Activated CD4-positive, alpha-beta T cell treated with anti-CD3 and anti-CD28 coated beads, Interleukin-2, Interleukin-6, amounts not matched to agents 100 ng/mL and 50 ng/mL, durations not matched to agents 16 hours and 8 hours (primary cell): ENCODE data around the gene GPRASP1.
A peak's percentile ranks its signal among the peaks of the same experiment; 100 is the strongest.
"Not testable (repeated sequence)": the region's sequence is repeated elsewhere in the genome, so short reads cannot be mapped to it uniquely, and the experiment has no call there.

Experiments used
- DNase-seq: peaks from one replicate; pipeline ENCODE4 v3.0.0-alpha.2; 2020

GPRASP1 gene, protein sequence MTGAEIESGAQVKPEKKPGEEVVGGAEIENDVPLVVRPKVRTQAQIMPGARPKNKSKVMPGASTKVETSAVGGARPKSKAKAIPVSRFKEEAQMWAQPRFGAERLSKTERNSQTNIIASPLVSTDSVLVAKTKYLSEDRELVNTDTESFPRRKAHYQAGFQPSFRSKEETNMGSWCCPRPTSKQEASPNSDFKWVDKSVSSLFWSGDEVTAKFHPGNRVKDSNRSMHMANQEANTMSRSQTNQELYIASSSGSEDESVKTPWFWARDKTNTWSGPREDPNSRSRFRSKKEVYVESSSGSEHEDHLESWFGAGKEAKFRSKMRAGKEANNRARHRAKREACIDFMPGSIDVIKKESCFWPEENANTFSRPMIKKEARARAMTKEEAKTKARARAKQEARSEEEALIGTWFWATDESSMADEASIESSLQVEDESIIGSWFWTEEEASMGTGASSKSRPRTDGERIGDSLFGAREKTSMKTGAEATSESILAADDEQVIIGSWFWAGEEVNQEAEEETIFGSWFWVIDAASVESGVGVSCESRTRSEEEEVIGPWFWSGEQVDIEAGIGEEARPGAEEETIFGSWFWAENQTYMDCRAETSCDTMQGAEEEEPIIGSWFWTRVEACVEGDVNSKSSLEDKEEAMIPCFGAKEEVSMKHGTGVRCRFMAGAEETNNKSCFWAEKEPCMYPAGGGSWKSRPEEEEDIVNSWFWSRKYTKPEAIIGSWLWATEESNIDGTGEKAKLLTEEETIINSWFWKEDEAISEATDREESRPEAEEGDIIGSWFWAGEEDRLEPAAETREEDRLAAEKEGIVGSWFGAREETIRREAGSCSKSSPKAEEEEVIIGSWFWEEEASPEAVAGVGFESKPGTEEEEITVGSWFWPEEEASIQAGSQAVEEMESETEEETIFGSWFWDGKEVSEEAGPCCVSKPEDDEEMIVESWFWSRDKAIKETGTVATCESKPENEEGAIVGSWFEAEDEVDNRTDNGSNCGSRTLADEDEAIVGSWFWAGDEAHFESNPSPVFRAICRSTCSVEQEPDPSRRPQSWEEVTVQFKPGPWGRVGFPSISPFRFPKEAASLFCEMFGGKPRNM (N-terminal part only)

DNA sequence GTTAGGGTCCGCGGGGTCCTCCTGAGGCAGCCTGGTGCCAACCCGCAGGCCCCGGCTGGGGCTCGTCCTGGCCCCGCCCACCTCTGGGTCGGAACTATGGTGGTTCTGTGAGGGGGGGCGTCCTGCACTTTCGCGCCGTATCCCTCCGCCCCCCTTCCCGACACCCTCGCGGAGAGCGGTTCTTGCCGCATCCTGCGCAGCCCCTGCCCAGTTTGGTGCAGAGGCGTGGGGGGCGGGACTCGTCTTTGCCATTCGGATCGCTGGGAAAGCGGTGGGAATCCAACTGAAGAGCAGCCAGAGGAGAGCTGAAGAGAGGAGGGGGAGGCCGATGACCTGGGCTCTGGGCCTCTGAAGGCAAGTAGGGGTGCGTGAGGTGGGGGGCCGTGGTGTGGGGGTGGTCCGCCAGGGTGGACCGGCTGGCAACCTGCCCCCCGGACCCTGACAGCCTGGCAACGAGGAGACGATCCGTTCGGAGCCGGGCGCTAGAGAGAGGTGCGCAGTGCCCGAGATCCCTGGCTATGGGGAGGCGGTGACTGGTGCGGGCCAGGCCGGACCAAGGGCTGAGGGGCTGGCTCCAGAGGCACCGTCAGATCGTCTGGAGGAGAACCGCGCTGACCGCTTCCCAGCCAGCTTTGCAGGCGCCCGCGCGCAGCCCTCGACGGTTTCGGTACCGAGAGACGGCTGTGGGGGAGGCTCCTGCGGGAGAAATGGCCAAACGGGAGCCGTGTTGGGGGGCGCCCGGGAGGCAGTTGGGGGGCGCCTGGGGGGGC, at the start of gene GPRASP1:
Gene GPRASP1 (plus strand): TSS at position 242 of the 770 bp plus-strand sequence. CDS start 2,431 bp downstream, outside the sequence.
- DNase-seq: no peak

DNA sequence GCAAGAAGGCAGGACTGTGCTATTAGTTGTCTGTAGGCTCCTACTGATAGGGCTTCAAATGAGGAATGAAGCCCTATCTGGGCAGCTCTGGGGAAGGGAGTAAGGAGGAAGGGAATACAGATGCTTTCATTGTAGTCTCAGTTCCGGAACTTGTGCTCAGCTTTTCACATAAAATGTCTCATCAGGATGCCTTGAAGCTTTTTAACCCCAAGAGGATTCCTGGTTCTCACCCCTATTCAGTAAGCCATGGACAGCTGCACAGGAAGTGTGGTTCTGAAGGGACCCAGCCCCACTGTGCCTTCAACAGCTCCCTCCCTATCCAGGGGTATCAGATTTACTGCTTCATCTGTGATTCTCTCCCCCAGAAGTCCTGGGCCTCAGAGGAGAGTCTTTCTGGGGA, 47.0 kb upstream of the GPRASP1 start:
- DNase-seq: no peak

DNA sequence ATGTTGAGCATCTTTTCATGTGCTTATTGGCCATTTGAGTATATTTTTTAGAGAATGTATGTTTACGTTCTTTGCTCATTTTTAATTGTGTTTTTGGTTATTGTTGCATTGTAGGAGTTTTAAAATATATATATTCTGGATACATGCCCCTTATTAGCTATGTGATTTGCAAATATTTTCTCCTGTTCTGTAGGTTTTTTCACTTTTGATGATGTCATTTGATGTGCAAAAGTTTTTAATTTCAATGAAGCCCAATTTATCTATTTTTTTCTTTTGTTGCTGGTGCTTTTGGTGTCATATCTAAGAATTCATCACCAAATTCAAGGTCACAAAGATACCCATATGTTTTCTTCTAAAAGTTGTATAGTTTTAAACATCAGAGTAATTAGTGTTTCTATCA, 45.2 kb upstream of the GPRASP1 start:
- DNase-seq: no peak

DNA sequence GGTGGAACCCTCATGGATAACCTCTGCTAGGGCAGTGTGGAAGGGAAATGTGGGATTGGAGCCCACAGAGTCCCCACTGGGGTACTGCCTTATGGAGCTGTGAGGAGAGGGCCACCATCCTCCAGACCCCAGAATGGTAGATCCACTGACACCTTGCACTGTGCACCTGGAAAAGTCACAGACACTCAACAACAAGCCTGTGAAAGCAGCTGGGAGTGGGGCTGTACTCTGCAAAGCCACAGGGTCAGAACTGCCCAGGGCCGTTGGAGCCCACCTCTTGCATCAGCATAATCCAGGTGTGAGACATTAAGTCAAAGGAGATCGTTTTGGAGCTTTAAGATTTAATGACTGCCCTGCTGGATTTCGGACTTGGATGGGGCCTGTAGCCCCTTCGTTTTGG, 40.4 kb upstream of the GPRASP1 start:
- DNase-seq: no peak

DNA sequence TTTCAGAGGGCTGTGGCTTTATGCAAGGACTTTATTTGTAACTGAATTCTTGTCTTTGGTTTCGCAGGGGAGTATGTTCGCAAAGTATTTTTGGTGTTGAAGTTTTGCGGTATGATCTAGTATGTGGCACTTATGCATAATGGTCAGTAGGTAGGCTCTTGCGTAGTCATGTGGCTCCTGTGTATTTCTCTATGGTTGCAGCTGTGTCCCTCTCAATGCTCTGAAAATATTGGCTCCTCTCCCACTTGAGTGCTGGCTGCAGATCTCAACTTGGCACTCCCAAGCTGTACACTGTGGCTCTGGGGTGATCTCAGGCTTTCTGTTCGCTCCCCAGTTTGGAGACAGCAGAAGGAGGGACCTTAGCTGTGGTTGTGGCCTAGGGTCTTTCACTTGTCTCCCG, 27.2 kb upstream of the GPRASP1 start:
- DNase-seq: no peak

DNA sequence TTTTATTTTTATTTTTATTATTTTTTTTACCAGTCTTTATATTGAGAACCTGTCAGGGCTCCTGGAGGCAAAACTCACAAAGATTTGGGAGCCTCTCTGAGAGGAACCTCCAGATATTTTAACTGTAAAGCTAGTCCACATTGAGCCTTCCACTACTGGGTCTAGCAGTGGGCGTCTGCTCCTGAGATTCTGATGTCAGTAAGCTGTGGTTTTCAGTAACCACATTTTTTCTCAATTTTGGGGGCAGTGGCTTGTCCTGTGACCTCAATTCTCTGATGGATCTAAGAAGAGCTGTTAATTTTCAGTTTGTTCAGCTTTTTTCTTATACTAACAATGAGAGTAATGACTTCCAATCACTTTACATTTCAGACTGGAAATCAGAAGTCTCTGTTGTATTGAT, 23.6 kb upstream of the GPRASP1 start:
- DNase-seq: no peak

DNA sequence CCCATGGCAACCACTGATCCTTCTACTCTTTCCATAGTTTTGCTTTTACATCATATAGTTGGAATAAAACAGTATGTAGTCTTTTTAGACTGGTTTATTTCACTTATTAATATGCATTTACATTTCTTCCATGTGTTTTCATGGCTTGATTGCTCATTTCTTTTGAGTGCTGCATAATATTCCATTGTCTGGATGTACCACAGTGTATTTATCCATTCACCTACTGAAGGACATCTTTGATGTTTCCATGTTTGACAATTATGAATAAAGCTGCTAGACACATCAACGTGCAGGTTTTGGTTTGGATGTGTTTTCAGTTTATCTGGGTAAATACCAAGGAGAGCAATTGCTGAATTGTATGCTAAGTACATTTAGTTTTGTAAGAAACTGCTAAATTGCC, 13.7 kb upstream of the GPRASP1 start:
- no peak for DNase-seq

DNA sequence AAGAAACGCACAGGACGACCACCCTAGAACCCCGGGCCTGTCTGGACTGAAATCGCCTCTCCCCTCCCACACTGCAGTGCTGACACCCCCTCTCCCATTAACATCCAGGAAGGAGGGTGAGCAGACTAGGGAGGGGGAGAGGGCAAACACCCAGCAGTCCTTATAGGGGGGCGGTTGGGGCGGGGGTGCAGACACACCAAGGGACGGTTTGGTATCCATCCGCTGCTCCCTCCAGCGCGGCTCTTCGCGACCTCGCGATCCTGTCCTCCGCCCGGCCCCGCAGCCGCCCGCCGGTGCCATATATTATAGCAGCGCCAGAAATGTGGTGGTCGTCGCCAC, 411 bp upstream of the GPRASP1 start:
- DNase-seq: no peak

DNA sequence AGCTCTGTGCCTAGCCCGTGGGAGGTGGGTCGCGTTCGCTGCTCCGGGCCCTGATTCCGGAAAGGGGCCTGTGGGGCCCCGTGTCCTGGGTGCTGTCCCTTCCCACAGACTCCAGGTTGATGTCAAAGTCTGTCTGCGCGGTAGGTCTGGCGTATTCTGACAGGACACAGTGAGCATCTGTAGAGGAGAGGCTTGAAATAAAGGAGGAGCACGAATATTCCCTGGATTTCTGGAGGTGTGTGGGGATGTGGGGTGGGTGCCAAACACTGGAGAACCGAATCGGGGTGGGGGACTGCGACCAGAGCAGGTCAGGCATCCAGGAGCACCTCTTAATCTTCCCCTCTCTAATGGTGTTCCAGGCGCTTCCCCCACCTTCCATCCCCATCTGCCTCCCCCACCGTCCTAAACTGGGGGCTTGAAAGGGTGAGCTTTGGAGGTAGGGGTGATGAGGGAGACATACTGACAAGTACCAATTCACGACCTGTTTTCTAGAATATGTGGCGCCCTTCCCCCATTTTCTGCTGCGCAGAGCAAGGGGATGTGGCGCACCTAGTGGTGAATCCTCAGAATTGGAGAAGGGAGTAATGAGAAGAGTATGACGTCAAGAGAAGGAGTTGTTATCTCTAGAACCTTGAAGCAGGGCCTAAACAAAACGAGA, 877 bp downstream of the GPRASP1 start:
- peak; percentile 39 for DNase-seq

DNA sequence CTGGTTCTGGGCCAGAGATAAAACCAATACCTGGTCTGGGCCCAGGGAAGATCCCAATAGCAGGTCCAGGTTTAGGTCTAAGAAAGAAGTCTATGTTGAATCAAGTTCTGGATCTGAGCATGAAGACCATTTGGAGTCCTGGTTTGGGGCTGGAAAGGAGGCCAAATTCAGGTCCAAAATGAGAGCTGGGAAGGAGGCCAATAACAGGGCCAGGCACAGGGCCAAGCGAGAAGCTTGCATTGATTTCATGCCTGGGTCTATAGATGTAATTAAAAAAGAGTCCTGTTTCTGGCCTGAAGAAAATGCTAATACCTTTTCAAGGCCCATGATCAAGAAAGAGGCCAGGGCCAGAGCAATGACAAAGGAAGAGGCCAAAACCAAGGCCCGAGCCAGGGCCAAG, 3.4 kb downstream of the GPRASP1 start:
- no peak for DNase-seq

DNA sequence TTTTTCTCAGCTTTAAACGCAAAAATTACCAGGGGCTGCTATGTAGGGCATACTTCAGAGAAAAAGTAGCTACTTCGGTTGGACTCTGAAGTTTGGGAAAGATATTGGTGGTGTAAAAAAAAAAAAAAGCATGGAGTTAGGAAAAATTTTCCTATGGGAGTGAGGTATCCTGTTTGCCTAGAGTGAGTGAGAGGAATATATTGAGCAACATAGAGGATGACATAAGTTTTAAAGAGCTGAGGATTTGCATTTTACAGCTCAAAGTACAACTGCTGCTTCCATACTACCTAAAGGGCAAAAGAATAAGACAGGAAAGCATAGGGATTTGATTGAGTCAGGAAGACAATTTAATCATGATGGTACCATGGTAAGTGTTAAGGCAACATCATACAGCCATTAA, 7.3 kb downstream of the GPRASP1 start:
- DNase-seq: no peak

DNA sequence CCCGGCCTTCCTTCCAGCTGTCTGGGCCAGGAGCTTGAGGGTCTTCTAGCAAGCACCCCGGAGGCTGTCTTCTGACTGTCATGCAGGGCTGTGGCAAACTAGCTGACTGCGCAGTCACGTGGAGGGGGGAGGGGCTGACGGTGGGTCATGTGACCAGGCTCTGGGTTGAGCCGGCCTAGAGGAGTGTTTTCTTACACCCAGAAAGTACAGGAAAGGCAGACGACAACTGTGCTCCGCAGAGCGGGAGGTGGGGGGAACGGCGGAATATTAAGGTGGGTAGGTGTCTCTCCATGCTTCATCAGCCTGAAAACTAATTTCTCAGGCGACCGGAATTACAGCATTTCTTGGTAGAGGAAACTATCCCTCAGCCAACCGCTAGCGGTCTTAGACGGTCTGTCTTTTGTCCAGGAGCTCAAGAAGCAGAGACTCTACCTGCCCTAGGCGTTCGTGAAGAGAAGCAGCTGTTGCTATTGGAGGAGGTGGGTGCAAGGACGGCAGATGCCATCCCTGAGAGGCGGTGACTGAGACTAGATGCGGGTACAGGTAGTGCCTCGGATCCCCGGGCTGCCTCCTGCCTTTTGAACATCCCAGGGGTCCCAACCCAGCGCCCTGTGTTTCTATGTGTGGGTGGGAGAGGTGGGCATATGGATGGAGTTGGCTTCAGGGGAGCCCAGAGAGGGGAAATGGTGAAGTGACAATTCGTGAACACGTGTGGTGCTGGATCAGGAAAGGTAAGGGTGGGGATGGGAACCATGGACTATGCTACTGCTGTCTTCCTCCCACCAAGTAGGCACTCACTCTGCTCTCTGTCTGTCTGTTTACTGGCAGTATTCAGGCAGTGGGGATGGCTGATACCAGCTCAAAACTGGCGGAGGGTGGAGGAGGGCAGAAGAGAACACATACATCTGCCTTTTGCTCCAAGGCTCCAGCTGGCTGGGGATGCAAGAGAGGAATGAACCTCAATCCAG, 8.8 kb downstream of the GPRASP1 start:
- peak; percentile 79 for DNase-seq

DNA sequence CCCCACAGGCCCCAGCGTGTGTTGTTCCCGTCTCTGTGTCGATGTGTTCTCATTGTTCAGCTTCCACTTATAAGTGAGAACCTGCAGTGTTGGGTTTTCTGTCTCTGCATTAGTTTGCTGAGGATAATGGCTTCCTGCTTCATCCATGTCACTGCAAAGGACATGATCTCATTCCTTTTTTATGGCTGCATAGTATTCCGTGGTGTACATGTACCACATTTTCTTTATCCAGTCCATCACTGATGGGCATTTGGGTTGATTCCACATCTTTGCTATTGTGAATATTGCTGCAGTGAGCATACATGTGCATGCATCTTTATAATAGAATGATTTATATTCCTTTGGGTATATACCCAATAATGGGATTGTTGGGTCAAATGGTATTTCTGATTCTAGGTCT, 12.5 kb downstream of the GPRASP1 start:
- not testable (repeated sequence) for DNase-seq

DNA sequence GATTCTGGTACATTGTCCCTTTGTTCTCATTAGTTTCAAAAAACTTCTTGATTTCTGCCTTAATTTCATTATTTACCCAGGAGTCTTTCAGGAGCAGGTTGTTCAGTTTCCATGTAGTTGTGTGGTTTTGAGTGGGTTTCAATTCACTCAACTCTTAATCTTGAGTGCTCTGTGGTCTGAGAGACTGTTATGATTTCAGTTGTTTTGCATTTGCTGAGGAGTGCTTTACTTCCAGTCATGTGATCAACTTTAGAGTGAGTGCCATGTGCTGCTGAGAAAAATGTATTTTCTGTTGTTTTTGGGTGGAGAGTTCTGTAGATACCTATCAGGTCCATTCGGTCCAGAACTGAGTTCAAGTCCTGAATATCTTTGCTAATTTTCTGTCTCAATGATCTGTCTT, 15.8 kb downstream of the GPRASP1 start:
- DNase-seq: not testable (repeated sequence)

DNA sequence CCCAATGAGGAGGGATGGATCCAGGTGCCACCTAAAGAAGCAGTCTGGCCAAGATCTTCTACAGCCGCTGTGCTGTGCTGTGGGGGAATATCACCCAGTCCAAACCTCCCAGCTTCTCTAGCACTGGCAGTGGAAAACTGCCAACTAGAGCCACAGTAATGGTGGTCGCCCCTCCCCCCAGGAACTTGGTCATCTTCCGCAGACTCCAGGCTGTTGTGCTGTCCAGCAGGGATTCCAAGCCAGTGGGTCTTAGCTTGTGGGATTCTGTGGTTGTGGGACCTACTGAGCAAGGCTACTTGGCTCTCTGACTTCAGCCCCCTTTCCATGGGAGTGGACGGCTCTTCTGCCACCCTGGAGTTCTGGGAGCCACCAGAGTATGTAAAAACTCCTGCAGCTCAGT, 18.2 kb downstream of the GPRASP1 start:
- DNase-seq: no peak

DNA sequence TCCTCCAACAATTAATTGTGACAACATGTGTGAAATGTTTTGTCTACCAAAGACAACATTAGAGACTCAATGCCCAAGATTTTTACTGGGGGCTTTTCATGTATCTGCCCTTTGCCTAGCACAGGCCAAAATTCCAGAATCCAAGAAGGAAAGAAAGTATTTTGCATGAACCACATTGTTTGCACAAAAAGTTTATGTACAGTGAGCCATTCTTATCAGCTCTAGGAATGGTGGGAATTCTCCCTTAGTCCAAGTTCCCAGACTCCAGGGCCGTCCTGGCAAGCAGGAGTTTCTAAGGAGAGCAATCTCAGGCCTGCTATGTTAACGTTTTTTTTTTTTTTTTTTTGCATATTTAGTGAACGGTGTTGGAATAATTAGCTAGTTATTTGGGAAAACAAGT, 21.6 kb downstream of the GPRASP1 start:
- no peak for DNase-seq

DNA sequence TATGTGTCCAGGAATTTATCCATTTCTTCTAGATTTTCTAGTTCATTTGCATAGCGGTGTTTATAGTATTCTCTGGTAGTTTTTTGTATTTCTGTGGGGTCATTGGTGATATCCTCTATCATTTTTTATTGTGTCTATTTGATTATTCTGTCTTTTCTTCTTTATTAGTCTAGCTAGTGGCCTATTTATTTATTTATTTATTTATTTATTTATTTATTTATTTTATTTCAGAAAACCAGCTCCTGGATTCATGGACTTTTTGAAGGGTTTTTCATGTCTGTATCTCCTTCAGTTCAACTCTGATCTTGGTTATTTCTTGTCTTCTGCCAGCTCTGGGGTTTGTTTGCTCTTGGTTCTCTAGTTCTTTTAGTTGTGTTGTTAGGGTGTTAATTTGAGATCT, 26.2 kb downstream of the GPRASP1 start:
- DNase-seq: not testable (repeated sequence)

DNA sequence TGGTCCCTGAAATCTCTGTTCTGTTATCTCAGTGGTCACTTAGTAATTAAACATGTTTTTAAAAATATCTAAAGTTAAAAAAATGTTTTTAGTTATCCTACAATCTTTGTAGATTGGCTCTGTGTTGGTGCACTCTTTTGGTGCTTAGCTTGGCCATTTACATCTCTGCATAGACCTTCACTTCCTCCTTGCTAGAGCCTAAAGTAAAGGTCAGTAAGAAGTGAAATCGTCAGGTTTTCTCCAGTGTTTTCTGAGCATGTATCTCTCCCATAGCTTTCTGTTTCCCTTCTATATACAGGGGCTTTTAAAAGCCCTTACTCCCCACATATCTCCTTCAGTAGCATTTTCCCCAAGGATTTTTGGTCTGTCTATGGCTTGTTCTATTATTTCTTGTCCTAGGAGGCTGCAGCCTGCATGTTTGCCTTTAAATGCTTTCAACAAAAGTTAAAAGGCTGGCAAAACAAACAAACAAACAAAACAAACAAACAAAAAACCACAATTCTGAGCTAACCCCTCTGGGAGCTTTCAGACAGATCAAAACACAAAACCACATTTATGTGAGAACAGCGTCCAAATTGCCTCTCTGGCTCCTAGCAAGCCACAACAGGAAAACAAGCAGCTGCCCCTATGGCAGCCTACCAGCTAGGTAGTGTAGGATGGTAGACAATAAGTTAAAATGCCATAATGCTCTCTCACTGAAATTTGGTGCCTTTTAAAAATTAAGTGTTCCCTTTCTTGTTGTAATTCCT, 33.7 kb downstream of the GPRASP1 start:
- DNase-seq: no peak

DNA sequence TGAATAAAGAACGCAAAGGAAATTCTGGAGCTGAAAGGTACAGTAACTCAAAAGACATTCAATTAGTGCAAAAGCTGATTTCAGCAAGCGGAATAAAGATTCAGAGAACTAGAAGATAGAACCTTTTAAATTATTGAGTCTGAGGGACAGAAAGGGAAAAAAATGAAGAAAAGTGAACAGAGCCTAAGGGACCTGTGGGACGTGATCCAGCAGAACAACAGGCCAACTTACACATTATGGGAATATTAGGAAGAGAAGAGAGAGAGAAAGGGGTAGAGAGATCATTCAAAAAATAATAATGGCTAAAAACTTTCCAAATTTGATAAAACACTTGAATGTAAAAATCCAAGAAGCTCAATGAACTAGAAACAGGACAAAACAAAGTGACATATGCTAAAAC, 43.5 kb downstream of the GPRASP1 start:
- DNase-seq: no peak

DNA sequence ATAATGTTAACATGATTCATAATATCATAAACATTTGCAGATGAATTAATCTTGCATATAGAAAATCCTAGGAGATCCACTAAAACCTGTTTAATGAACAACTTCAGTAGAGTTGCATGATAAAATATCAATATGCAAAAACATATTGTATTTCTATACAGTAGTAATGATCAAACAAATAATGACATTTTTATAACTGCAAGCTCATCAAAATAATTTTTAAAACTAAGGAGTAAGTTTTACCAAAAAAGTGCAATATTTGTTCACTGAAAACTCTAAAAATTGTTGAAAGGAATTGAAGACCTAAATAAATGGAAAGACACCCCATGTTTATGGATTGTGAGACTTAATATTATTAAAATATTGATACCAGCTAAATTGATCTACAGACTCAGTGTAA, 45.0 kb downstream of the GPRASP1 start:
- DNase-seq: no peak
